NCI-H345 treated with DMSO at 0.1 percent for 48 hours (cell line): Measurements from ENCODE around the gene ZBTB7B.

Experiments used
- DNase-seq: peaks from one replicate; lab custom pipeline; 2025; ENCODE audit not compliant: unreplicated experiment; lab: John Stamatoyannopoulos, UW

Gene ZBTB7B

DNA sequence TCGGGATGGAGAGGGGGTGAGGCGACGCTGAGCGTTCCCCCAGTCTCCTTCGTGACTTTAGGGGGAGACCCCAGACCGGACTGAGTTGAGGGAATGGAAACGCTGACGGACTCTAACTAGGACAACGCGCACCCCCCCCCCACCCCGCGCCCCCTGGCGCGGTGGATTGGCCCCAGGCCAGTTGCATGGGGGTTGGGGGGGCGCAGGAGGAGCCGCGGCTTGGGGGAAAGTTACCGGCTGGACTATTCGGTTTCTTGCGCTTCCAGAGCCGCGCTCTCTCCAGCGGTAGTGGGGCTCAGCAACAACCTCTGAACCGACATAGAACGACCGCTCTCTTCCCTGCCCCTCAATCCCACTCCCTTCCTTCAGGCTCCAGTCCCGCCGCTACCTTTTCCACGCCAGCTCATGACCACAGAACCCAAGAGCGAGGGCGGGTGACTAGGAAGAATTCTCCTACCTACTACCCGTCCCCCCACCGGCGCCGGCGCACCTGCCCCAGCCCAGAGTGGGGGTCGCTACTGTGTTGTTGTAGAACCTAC is 694 bp downstream of the ZBTB7B start:
- no peak for DNase-seq

- no peak for DNase-seq
These were observed 1.3 kb downstream of the ZBTB7B start for GRCh38 chr1:155003766-155004351.

DNA sequence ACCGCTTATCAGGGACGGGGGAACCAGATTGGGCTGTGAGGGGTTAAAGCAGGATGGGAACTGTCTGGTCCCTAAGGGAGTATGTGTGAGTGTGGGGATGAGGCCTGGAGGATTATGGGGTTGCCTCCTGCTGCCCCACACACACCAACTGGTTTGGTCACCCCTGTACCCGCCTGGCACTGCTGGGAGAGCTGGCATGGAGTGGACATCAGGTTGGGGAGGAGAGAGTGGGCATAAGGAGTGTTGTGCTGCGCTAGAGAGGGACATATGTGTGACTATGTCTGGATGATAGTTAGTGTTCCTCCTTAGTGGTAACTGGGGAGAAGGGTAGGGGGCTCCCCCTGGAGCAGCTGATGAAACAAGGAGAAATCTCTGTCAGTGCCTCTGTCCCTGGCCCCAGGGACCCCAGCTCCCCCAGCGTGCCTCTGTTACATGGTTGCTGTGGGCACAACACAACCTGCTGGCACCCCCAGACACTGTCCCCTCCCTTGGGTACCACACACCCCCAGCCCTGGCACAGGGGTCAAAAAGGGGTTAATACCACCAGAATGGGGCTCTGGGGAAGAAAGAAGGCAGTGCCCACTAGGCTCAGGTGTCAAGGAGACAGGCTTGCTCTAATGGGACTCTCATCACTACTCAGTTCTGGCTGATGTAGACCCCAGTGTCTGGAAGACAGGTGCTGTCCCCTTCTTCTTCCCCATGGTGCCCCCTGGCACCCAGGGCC is 1.9 kb downstream of the ZBTB7B start:
- DNase-seq = no peak

- no peak for DNase-seq
These were observed 2.7 kb downstream of the ZBTB7B start for GRCh38 chr1:155005076-155006011.

- no peak for DNase-seq
These were observed 4.0 kb downstream of the ZBTB7B start for GRCh38 chr1:155006601-155007101.

GRCh38 chr1:155007251-155007828 is 4.7 kb downstream of the ZBTB7B start:
- DNase-seq = no peak

DNA sequence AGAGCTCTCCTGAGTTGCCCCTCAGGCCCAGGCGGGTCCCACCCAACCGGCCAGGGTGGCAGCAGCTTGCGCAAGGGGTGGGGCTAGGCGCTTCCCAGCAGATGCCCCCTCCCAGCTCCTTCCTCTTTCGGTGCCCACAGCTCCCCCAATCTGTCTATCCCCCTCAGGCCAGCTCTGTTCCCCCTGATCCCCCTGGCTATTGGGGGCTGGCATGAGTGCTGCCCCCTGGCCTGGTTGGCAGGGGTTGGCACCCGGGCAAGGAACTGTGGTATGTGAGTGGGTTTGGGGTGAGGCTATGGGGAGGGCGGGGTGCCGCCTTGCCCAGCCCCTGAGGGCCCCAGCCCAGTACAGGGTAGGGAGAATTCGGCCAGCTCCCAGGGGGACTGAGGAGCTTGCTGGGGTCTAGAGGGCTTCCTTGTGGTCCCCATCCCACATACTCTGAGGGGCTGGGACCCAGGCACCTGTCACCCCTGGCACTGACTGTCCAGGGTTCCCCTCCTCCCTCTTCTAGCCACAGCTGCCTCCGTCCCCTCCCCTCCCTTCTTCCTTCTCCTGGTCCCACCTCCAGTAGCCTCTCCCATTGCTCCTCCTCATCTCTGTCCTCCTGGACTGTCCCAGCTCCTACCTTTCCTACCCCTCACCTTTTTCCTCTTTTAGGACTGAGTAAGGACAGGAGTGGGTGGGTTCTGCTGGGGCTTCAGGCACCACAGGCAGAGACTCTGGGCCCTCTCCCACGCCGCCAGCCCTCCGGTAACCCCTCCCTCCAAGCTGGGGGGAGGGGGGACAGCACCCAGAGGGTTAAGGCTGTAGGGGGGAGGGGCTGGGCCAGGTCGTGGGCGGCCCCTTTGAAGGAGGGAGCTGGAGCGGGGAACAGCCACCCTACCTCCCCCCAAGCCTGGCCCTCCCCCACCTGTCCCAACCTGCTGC is 5.7 kb downstream of the ZBTB7B start:
- DNase-seq = no peak

- DNase-seq = no peak
These were observed 6.7 kb downstream of the ZBTB7B start for GRCh38 chr1:155009221-155009711.

GRCh38 chr1:155009742-155010141 is 7.1 kb downstream of the ZBTB7B start:
- no peak for DNase-seq

DNA sequence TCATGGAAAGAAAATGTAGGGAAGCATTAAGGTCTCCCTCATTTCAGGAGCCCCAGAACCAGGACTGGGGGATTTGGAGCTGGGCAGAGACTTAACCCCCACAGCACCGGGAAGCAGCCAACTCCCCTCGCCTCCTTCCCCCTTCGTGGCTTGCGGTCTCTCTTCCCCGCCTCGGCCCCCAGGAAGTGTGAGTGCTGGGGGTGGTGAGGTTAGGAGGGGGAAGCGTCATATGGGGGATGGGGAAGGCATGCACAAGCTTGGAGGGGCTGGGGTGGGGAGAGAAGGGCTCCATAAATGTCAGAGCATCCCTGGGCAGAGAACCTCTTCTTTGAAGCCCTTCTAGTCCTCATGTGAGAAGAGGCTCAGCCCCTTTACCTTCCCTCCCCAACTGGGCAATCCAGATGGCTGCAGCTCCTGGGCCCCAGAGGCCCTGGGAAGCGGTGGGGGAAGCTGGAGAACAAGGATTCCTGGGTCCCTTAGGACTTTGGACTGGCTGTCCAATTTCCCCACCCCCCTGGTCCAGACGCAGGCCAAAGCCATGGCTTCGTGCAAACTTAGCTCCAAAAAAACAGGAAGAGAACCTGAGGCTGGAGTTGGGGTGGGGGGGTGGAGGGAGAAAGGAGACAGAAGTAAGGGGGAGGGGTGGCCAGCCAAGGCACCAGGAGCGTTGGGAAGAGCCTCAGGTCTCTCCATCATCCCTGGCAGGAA is 7.8 kb downstream of the ZBTB7B start:
- no peak for DNase-seq

DNA sequence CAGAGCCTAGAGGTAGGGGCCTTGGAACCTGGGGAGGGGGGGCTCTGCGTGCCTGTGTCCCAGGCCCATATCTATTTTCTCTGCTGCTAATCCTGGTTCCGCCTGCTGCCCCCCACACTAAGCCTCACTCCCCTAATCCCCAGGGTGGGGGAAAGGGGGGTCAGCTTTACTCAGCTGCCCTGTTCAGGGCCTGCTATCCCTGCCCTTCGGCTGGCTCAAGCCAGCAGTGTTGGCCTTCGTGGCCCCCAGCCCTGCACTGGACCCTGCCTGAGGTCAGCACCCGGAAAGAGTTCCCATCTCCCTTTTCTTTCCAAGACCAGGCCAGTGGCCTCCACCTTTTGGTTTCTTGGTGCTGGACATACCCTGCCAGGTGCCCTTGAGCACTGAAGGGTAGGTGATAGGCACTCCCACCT is 8.4 kb downstream of the ZBTB7B start:
- no peak for DNase-seq

DNA sequence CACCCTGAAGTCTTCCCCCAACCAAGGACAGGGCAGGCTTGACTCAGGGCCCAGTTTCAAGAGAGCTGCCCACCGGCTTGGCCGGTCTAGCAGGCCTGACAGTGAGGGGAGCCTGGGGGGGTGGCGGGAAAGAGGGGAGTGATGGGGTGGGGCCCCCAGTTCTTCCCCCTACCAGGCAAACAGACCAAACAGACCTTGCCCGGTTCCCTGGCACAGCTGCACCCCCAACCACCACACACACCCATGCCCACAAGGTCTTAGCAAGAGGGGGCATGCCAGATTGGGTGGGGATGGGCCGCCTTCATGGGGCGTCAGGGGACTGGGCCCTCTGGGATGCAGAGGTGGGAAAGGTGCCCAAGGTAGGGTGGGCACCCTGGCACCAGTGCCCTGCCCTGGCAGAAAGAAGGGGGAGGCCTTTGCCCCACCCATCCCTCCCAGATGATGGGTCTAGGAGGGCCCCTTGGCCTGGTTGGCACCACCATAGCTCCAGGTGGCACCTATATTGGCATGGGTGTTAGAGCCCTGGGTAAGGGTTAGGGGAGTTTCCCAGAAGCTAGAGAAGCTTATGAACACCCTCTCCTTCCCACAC is 8.9 kb downstream of the ZBTB7B start:
- DNase-seq = no peak

DNA sequence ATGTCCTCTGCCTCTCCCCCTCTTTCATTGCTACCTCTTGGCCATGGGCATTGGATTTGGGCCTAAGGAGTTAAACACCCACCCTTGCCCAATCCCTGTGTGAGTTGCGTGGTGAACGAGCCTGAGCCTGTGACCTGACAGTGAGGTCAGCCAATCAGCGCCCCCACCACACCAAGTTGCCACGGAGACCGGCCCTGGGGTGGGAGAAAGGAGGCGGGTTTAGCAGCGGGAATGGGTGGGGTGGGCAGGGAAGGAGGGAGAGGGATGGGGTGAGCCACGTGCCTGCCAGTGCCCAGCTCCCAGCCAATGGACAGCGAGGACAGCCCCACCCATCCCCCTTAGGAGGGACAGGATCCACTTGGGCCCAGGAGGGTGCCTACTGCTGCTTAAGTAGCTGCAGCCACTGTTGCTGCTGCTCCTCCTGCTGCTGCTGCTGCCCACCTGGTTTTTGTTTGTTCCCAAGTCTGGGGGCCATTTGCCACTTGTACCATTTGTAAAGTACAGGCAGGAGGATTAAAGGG is 9.5 kb downstream of the ZBTB7B start:
- peak; percentile 81 for DNase-seq

DNA sequence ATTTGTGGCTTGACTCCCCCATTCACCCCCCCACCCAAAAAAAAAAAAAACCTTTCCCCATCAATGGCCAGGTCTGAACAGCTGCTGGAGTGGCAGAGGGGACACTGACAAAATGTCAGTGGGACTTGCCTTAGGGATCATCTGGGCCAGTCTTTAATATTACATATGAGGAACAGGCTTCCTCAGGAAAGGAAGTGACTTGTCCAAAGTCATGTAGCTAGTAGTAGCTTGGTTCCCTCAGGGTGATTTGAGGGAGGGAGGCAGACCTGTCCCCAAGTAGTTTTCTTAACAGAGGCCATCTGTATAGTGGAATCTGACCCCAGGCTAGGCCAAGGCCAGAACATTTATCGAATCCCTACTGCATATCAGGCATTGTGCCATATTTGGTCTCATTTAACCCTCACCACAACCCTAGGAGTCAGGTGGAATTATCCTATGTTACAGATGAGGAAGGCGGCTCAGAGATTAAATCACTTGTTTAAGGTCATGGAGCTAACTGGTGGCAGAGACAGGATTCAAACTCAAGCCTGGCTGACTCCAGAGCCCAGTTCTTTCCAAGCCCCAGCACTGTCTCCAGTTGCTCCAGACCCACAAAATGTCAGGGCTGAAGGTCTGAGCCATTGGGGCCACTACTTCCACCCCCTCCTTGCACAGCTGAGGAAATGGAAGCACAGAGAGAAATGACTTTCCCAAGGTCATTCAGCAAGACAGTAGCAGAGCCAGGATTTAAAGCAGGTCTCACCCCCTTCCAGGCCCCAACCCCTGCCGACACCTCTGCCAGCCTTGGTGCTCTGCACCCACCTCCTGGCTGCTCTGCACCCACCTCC is 10.4 kb downstream of the ZBTB7B start:
- no peak for DNase-seq

DNA sequence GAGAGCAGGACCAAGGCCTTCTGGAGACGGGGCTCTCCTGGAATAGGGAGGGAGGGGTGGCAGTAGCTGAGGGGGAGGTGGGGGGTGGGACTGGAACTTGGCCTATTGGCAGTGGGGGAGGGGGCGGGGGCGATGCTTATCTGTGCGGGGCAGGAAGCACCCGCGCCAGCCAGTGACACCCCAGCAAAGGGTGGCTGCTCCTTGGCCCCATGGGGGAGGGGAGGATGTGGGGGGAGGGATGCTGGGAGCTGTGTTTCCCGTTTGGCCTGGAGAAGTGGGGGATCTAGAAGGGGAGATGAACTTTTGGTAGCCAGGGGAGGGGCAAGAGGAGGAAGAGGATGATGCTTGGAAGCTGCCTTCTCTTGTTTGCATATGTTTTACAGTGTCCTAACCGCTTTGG is 11.0 kb downstream of the ZBTB7B start:
- DNase-seq = no peak

GRCh38 chr1:155014709-155015508 is 12.3 kb downstream of the ZBTB7B start:
- no peak for DNase-seq
